HCT116 (cell line): ENCODE results near the gene LRRC61.

Source experiments
- ATF3 ChIP-seq: IDR thresholded peaks from 2 replicates; pipeline ENCODE4 v1.6.1; 2012
- CTCF ChIP-seq, 3 experiments: fragments of 200-600 bp in 1 of 3; sonication (generic) in 1 of 3; IDR thresholded peaks in 2 of 3; conservative IDR thresholded peaks in 1 of 3; 2 replicates each; pipeline ENCODE4 v1.5.1; 2012 to 2017; ENCODE audit warnings: low read depth in 2 of 3, low read length in 2 of 3, antibody characterized with exemption in 1 of 3, borderline replicate concordance in 1 of 3, control low read depth in 1 of 3, mild to moderate bottlenecking in 1 of 3, mixed read lengths in 1 of 3, mixed run types in 1 of 3, moderate library complexity in 1 of 3; ENCODE audit not compliant: insufficient read depth in 1 of 3
- EGR1 ChIP-seq: IDR thresholded peaks from 2 replicates; pipeline ENCODE4 v1.6.1; 2012; ENCODE audit warnings: low read depth
- ELF1 ChIP-seq: IDR thresholded peaks from 2 replicates; pipeline ENCODE4 v1.6.1; 2012; ENCODE audit warnings: low read depth, borderline replicate concordance
- EZH2 ChIP-seq: fragments of 200-600 bp; sonication (generic); IDR thresholded peaks from 2 replicates; pipeline ENCODE4 v1.6.1; 2017; ENCODE audit warnings: antibody characterized with exemption, mixed run types
- POLR2A ChIP-seq: IDR thresholded peaks from 2 replicates; pipeline ENCODE4 v1.7.0; 2011; ENCODE audit warnings: borderline replicate concordance; ENCODE audit not compliant: insufficient read depth, insufficient read length; ENCODE audit errors: extremely low read depth
- RAD21 ChIP-seq: IDR thresholded peaks from 2 replicates; pipeline ENCODE4 v1.6.1; 2012; ENCODE audit warnings: low read depth, mild to moderate bottlenecking
- SP1 ChIP-seq: IDR thresholded peaks from 2 replicates; pipeline ENCODE4 v1.6.1; 2012; ENCODE audit warnings: low read depth
- YY1 ChIP-seq: IDR thresholded peaks from 2 replicates; pipeline ENCODE4 v1.6.1; 2011; ENCODE audit warnings: low read length, low read depth, moderate library complexity, mild to moderate bottlenecking; ENCODE audit not compliant: insufficient replicate concordance; ENCODE audit errors: extremely low read depth
- ZNF274 ChIP-seq: fragments of 200-500 bp; sonication (Bioruptor generic); IDR thresholded peaks from 2 replicates; pipeline ENCODE4 v1.6.1; 2014; ENCODE audit warnings: mild to moderate bottlenecking, low read depth, low read length, inconsistent platforms
- TF ChIP-seq, protein P1 (sequence below): IDR thresholded peaks from 2 replicates; pipeline ENCODE4 v1.6.1; 2012; ENCODE audit warnings: low read depth
- TF ChIP-seq, protein P2 (sequence below): IDR thresholded peaks from 2 replicates; pipeline ENCODE4 v1.6.1; 2012

GRCh38 chr7:150374026-150374425 is 50.9 kb downstream of the LRRC61 start:
- TF ChIP-seq POLR2A (no peak), ZNF274 (no peak), CTCF (IDR thresholded peaks at IDR 0.05 in 2 of 3, conservative IDR thresholded peaks at IDR 0.05 in 1 of 3; ENCODE audit: borderline replicate concordance in 1 of 3, insufficient read depth in 1 of 3, low read depth in 2 of 3, low read length in 2 of 3) (no peak), SP1 (no peak), EZH2 (no peak), EGR1 (no peak), RAD21 (no peak), ELF1 (no peak), ATF3 (no peak), YY1 (no peak)
- TF ChIP-seq, protein P1, sequence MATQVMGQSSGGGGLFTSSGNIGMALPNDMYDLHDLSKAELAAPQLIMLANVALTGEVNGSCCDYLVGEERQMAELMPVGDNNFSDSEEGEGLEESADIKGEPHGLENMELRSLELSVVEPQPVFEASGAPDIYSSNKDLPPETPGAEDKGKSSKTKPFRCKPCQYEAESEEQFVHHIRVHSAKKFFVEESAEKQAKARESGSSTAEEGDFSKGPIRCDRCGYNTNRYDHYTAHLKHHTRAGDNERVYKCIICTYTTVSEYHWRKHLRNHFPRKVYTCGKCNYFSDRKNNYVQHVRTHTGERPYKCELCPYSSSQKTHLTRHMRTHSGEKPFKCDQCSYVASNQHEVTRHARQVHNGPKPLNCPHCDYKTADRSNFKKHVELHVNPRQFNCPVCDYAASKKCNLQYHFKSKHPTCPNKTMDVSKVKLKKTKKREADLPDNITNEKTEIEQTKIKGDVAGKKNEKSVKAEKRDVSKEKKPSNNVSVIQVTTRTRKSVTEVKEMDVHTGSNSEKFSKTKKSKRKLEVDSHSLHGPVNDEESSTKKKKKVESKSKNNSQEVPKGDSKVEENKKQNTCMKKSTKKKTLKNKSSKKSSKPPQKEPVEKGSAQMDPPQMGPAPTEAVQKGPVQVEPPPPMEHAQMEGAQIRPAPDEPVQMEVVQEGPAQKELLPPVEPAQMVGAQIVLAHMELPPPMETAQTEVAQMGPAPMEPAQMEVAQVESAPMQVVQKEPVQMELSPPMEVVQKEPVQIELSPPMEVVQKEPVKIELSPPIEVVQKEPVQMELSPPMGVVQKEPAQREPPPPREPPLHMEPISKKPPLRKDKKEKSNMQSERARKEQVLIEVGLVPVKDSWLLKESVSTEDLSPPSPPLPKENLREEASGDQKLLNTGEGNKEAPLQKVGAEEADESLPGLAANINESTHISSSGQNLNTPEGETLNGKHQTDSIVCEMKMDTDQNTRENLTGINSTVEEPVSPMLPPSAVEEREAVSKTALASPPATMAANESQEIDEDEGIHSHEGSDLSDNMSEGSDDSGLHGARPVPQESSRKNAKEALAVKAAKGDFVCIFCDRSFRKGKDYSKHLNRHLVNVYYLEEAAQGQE, result no peak
- TF ChIP-seq, protein P2, sequence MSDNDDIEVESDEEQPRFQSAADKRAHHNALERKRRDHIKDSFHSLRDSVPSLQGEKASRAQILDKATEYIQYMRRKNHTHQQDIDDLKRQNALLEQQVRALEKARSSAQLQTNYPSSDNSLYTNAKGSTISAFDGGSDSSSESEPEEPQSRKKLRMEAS, result no peak
